ENCODE measurements around the gene SCARB1.
A peak's percentile ranks its signal among the peaks of the same experiment; 100 is the strongest.
"Not testable (repeated sequence)": the region's sequence is repeated elsewhere in the genome, so short reads cannot be mapped to it uniquely, and the experiment has no call there.

SCARB1 gene, protein sequence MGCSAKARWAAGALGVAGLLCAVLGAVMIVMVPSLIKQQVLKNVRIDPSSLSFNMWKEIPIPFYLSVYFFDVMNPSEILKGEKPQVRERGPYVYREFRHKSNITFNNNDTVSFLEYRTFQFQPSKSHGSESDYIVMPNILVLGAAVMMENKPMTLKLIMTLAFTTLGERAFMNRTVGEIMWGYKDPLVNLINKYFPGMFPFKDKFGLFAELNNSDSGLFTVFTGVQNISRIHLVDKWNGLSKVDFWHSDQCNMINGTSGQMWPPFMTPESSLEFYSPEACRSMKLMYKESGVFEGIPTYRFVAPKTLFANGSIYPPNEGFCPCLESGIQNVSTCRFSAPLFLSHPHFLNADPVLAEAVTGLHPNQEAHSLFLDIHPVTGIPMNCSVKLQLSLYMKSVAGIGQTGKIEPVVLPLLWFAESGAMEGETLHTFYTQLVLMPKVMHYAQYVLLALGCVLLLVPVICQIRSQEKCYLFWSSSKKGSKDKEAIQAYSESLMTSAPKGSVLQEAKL

DNA sequence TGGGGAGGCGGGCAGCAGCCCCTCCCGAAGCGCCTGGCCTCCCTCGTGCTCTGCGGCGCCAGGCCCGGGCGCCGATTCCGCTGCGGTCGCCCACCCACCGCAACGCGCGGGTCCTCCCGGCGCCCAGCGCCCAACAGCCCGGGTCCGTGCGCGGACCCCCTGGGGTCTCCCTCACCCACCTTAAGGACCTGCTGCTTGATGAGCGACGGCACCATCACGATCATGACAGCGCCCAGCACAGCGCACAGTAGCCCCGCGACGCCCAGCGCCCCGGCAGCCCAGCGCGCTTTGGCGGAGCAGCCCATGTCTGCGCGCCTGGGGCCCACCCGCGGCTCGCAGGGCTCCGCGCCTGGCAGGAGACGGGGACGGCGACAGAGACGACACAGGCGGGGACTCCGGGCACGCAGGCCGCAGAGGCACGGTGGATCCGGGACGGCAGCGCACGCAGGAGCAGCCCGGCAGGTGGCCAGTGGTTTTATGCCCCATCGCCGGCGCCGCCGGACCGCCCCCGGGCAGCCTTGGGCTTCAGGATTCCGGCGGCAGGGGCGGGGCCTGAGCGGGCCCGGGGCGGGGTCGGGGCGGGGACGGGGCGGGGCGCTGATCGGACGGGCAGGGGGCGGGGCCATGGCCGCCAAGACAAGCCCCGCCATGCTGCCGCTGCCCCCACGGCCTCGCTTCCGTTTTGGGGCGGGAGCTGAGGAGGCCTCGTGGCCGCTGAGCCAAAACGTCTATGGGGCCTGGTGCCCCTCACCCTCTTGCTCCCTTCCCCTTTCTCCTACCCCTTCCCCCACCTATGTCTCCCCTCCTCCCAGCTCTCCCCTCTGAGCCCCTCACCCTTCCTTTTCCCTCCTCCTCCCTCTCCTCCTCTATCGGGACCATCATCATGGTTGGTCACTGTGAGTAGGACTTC, at the start of gene SCARB1:
Gene SCARB1 (minus strand): TSS at position 449 of the 910 bp plus-strand sequence. CDS start 144 bp downstream, at position 305.
- DNase-seq, result peak; percentile 64

DNA sequence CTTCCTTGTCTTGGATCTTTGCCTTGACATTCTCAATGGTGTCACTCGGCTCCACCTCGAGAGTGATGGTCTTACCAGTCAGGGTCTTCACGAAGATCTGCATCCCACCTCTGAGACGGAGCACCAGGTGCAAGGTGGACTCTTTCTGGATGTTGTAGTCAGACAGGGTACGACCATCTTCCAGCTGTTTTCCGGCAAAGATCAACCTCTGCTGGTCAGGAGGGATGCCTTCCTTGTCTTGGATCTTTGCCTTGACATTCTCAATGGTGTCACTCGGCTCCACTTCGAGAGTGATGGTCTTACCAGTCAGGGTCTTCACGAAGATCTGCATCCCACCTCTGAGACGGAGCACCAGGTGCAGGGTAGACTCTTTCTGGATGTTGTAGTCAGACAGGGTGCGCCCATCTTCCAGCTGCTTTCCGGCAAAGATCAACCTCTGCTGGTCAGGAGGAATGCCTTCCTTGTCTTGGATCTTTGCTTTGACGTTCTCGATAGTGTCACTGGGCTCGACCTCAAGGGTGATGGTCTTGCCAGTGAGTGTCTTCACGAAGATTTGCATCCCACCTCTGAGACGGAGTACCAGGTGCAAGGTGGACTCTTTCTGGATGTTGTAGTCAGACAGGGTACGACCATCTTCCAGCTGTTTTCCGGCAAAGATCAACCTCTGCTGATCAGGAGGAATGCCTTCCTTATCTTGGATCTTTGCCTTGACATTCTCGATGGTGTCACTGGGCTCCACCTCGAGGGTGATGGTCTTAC, 49.0 kb upstream of the SCARB1 start:
- DNase-seq, result not testable (repeated sequence)

DNA sequence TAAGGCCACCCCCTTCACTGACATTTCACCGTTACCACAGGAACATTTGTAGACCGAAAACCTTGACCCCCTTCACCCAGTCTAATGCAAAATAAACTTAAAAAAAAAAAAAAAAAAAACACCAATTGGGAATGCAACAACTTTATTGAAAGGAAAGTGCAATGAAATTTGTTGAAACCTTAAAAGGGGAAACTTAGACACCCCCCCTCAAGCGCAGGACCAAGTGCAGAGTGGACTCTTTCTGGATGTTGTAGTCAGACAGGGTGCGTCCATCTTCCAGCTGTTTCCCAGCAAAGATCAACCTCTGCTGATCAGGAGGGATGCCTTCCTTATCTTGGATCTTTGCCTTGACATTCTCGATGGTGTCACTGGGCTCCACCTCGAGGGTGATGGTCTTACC, 47.9 kb upstream of the SCARB1 start:
- DNase-seq, result not testable (repeated sequence)

DNA sequence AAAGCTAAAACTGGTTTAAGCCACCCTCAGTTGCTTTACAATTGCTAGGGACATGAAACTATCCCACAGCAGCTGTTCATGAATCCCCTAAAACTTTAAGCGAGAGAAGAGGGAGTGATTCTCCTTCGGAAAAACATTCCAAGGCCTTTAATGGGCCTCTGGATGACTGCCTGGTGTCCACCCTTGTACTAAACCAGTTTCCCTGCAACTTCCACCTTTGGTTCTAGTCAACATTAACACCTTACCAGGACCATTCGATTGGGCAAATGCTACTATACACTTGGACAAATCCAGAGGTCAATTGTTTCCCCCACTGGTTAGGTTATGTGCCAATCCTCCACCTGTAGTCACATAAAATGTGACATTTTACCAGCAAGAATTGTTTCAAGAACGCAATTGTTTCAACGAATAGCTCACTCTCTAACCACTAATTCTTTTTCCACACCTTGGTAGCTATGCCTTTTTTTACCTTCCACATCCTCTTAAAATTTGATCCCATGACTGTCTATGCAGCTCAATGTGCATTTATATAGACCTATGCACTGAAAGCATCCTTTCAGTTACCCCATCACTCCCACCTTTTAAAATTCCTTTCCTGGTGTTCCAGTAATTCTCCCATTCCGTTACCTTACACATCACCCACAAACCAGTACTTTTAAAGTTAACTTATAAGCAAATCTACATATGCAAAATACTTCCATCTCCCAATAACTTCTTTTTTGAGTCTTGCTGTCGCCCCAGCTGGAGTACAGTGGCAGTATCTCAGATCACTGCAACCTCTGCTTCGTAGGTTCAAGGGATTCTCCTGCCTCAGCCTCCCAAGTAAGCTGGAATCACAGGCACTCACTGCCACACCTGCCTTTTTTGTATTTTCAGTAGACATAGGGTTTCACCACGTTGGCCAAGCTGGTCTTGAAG, 47.2 kb upstream of the SCARB1 start:
- DNase-seq, result no peak

DNA sequence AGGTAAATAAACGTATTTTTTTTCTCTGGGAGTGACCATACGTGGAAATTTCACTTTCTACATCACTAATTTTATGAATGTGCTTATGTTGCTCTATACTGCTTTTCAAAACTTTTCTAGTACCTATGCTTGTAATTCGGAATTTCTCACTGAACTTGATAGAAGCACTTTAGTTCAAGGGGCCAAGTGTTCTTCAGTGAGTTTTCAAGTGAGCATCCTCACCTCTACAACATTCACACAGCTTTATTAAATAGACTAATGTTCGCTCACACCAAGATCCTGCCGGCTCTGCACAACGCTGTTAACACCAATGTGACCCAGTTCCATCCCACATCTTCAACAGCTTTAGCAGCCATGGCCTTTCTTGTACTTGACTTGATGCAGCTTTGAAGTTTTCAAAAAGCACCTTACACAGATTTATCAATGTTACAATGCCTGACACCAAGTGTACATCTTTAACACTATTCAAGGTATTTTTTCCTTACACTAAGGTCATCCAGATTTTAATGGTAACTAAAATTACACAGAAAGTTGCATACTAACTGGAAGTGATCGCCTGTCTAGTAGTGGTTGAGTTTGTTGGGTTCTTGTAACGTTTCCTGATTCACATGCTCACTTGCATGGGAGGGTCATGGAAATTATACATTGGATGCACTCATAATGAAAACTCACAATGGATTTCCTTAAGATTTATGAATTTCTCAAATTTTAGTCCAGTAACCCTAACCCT, 46.3 kb upstream of the SCARB1 start:
- no peak for DNase-seq

DNA sequence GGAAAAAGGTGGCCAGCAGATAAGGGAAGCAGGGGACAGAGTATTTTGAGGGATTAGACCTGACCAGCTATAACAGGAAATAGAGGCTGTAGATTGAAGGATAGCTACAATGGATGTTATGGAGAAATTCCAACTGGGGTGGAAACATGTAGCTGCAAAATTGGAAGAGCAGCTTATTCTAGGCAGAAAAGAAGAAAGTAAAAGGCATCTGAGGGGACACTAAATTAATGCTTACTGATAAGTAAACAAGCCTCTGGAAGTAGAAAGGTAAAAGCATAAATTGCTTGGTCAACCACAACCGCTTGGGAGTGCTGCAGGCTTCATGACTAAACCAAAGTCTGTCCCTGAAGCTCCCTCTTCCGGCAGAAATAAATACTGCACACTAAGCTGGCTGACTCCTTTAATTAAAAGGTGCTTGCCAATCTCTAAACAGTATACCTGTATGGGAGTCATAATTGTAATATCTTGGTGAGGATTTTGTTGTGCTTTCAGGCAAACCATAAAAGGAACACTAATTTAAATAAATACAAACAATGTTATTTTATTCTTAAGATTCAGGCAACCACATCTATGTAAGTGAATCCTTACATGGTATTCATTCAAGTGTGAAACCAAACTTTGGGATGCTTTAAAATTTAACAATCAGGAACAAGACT, 43.1 kb upstream of the SCARB1 start:
- DNase-seq, result no peak

DNA sequence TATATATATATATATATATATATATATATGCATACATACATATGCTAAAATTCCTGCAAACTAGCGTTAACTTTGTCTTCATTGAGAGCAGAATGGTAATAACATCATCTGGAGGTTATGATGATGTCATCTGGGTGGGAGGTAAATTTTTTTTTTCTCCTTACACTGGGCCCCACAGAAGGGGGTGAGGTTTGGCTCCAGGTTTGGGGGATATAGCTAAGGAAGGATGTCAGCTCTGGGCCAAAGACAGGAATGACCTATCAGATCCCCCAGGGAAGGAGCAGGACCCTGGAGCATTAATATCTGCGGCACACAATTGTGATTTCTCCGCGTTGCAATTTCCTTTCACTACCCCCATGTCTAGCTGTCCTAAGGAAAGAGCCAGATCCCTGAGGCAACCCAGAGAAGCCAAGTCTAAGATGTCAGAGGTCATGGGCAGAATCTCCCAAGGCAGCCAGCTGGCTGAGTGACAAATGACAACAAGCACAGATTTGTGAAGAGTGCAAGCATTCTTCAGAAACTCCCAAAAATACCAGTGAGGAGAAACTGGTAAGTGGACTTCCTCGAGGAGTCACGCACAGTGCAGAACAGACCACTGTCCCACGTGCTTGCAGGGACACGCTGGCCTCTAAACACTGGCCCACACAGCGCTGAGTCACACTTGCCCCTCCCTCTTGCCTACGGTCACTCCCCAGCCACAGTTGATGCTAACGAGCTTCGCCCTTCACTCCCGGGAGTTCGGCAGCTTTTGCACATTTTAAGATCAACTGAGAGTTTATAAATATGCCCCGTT, 40.8 kb upstream of the SCARB1 start:
- DNase-seq, result no peak

DNA sequence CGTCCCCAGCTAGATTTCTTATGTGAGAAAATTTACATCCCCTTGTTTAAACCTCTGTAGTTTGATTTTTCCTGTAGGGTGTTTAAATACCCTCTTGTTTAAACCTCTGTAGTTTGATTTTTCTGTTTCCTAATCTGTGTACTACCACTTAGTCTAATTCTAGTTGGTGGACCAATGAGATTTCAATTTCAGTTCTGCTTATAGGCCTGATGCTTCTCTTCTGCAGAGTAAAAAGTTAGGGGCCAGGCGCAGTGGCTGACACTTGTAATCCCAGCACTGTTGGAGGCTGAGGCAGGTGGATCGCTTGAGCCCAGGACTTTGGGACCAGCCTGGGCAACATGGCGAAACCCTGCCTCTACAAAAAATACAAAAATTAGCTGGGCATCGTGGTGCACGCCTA, 39.3 kb upstream of the SCARB1 start:
- no peak for DNase-seq

DNA sequence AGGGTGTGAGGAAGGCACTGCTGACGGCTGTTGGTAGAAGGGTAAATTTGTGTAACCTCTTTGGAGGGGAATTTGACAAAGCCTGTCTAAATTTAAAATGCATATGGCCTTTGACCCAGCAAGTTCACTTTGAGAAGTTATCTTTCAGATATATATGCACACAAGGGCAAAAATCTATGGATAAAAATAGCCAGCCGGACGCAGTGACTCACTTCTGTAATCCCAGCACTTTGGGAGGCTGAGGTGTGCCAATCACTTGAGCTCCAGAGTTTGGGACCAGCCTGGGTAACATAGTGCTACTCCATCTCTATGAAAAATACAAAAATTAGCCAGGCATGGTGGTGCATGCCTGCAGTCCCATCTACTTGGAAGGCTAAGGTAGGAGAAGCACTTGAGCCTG, 37.3 kb upstream of the SCARB1 start:
- DNase-seq, result no peak

DNA sequence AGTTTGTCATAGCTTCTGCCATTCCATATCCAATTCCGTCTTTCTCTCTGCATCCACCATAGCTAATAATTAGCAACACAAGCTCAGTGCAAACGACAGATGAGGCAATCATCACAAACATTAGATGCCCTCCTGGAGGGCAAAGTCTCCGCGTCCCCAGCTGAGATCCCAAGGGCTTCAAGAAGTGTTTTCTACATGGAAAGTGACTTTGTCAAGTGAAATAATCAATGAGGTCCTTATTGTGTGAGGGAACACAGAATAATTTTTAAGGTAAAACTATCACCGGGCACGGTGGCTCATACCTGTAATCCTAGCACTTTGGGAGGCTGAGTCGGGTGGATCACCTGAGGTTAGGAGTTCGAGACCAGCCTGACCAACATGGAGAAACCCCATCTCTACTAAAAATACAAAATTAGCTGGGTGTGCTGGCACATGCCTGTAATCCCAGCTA, 36.7 kb upstream of the SCARB1 start:
- DNase-seq, result peak; percentile 27

DNA sequence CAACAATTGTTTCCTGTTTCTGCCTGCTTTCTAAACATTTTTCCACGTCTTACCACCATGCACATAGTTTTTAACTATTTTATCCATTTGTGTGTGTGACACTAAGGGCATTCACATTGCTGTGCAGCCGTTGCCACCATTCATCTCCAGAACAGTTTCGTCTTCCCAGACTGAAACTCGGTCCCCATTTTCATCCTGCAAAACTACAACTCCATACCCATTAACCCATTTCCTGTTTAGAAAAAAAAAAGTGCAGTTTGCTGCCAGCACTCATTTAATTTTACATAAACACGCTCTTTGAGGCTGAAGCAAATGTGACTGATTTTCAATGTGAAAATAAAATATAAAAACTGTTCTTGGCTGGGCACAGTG, 35.2 kb upstream of the SCARB1 start:
- DNase-seq, result no peak

DNA sequence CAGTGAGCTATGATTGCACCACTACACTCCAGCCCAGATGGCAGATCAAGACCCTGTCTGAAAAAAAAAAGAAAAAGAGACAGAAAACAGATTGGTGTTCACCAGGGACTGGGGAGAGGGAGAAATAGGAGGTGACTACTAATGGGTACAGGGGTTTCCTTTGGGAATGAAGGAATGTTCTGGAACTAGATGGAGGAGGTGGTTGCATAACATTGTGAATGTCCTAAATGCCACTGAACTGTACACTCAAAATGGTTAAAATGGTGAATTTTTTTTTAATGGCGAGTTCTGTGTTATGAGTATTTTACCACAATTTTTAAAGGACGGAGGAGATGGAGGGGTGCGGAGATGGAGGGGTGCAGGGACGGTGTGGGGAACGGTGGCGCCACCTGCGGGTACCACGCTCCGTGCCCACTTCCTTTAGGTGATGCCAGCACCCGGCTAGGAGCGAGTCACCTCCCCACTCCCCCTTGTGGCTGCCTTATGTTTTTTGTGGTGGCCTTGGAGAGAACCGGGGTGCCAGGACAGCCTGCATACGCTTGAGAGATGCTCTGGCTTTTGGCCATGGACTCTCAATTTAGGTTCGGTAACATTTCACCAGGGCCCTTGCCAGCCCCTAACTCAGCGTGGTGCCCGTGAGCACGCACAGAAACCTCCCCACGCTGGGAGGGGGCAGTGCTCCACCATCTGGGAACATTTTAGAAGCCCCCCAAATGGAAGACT, 34.7 kb upstream of the SCARB1 start:
- peak; percentile 69 for DNase-seq

DNA sequence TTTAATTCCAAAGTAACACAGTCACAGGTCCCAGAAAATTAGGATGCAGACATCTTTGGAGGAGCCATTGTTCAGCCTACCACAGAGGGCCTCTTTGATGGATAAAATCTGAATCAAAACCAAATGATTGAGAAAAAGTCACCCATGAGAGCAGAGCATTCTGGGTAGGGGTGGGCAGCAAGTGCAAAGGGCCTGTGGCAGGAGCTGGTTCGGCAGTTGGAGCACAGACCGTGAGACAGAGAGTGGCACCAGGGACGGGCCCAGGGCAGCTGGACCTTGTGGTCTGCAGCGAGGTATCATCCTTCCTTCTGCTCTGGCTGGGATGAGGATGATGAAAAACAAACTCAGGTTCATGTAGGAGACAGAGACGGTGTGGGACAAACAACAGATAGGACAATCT, 32.8 kb upstream of the SCARB1 start:
- no peak for DNase-seq

DNA sequence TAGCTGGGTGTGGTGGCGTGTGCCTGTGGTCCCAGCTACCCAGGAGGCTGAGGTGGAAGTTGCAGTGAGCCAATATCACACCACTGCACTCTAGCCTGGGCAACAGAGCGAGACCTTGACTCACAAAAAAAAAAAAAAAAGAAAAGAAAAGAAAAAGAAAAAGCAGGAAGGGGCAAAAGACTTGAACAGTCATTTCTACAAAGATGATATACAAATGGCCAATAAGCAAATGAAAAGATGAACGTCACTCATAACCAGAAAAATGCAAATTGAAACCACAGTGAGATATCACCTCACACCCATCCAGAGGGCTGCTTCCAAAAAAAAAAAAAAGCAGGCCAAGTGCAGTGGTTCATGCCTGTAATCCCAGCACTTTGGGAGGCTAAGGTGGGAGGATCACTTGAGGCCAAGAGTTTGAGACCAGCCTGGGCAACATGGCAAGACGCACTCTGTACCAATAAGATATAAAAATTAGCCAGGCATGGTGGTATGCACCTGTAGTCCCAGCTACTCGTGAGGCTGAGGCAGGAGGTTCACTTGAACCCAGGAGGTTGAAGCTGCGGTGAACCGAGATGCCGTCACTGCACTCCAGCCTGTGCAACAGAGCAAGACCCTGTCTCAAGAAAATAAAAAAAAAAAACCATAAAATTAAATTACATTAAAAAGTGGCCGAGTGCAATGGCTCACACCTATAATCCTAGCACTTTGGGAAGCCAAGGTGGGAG, 30.3 kb upstream of the SCARB1 start:
- no peak for DNase-seq

DNA sequence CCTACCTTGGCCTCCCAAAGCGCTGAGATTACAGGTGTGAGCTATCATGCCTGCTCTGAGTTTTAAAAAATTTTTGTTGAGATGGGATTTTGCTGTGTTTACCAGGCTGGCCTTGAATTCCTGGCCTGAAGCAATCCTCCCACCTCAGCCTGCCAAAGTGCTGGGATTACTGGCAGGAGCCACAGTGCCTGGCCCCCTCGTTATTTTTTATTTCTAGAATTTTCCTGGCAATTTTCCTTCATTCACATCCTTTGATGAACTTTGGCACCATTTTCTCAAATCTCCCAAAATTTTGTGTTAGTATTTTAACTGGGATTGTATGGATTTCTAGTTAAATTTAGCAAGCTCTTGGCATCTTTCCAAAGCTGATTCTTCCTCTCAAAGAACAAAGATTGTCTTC, 24.6 kb upstream of the SCARB1 start:
- no peak for DNase-seq

DNA sequence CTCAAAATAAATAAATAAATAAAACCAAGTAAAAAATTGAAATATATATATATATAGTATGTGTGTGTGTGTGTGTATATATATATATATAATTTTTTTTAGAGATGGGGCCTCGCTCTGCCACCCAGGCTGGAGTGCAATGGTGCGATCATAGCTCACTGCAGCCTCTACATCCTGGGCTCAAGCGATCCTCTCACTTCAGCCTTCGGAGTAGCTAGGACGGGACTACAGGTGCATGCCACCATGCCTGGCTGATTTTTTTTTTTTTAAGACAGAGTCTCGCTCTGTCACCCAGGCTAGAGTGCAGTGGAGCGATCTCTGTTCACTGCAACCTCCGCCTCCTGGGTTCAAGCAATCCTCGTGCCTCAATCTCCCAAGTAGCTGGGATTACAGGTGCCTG, 24.1 kb upstream of the SCARB1 start:
- DNase-seq, result not testable (repeated sequence)

DNA sequence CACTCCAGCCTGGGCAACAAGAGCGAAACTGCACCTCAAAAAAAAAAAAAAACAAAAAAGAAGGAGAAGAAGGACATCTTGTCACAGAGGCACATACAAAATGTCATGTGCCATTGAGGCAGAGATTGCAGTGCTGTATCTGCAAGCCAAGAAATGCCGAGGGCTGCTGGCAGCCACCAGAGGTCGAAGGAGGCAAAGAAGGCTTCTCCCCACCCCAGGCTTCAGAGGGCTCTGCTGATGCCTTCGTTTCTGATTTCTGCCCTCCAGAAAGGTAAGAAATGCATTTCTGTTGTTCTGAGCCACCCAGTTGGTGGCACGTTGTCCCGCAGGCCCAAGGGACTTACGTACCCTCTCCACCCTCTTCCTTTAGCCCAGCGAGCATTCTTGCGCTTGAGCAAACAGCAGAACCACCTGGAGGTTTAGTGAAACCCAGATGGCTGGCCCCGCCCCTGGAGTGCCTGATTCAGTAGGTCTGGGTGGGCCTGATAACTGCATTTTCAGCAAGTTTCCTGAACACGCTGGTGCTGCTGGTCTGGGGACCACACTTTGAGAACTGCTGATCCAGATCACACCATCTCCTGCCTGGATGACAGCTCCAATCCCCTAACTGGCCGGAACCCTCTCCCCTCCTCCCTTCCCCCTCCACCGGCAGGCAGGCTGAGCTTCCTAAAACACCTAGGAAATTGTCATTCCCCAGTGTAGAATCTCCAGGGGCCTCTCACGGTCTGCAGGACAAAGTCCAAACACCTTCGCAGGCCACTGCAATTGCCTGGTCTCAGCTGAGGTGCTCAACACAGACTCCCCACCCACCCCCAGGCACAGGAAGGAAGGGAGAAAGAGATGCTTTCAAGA, 21.1 kb upstream of the SCARB1 start:
- peak; percentile 85 for DNase-seq
